Esophagus squamous epithelium (tissue), 5 donors: ENCODE measurements around the gene CDC25B. TPM values are rescaled to one million over a fixed set of nuclear protein-coding genes. Genes with fewer than 3 reads are reported as not detected.

Experiments
- DNase-seq: peaks from one replicate; lab custom pipeline; 2025; lab: John Stamatoyannopoulos, UW
- H3K27ac ChIP-seq, 4 donors: fragments of 200-600 bp; sonication (generic); one replicate each; pipeline ENCODE4 v1.5.1; 2016 to 2019; ENCODE audit warnings: mild to moderate bottlenecking in 1 of 4
- H3K27me3 ChIP-seq, 4 donors: fragments of 200-600 bp; sonication (generic); 1 replicate in 3 of 4; 2 replicates in 1 of 4; pipeline versions ENCODE4 v1.5.1 to v1.6.0; 2017 to 2021; ENCODE audit warnings: antibody characterized with exemption in 1 of 4
- H3K36me3 ChIP-seq, 3 donors: fragments of 200-600 bp; sonication (generic); one replicate each; pipeline ENCODE4 v1.5.1; 2016 to 2019
- H3K4me1 ChIP-seq, 3 donors: fragments of 200-600 bp; sonication (generic); one replicate each; pipeline ENCODE4 v1.5.1; 2017 to 2019
- H3K4me3 ChIP-seq, 4 donors: fragments of 200-600 bp; sonication (generic); 1 replicate in 3 of 4; 2 replicates in 1 of 4; pipeline ENCODE4 v1.5.1; 2016 to 2019; ENCODE audit warnings: mild to moderate bottlenecking in 2 of 4, moderate library complexity in 1 of 4
- H3K9me3 ChIP-seq, 3 donors: fragments of 200-600 bp; sonication (generic); one replicate each; pipeline ENCODE4 v1.5.1; 2016 to 2019
- POLR2A ChIP-seq, 4 donors: fragments of 450-650 bp; IDR thresholded peaks; one replicate each; pipeline ENCODE4 v1.6.1; 2017; ENCODE audit warnings: antibody characterized with exemption in 4 of 4, mild to moderate bottlenecking in 4 of 4, moderate library complexity in 3 of 4
- WGBS, 2 donors: methylation state at CpG; one replicate each; pipeline ENCODE4 v1.1.5; 2018; 5-methylcytosine and 5-hydroxymethylcytosine counted together
- intact Hi-C: fragments of 100-400 bp; cut with DNase I; formaldehyde crosslinking; loops from one replicate; pipeline ENCODE4 v1.15.0; 2022
- total RNA-seq, 4 donors: library from RNA; depleted of rRNA; stranded (reverse); fragments of >200 nt; gene quantifications; one replicate each; pipeline ENCODE4 v1.1.0, GENCODE V29; 2016
- TF ChIP-seq, protein P1 (sequence below), 6 experiments: fragments of 450-650 bp in 4 of 6; fragments of 200-600 bp in 2 of 6; sonication (generic) in 2 of 6; IDR thresholded peaks; one replicate each; pipeline ENCODE4 v1.5.1; 2016 to 2019; ENCODE audit warnings: antibody characterized with exemption in 6 of 6, mild to moderate bottlenecking in 4 of 6, moderate library complexity in 4 of 6
- donor health status: DM: yes; HTN: yes; CAD: no.

The CDC25B gene
- total RNA-seq, 4 donors from 2014 or later: 15.6 to 26.2 (median 18.1) TPM

DNA sequence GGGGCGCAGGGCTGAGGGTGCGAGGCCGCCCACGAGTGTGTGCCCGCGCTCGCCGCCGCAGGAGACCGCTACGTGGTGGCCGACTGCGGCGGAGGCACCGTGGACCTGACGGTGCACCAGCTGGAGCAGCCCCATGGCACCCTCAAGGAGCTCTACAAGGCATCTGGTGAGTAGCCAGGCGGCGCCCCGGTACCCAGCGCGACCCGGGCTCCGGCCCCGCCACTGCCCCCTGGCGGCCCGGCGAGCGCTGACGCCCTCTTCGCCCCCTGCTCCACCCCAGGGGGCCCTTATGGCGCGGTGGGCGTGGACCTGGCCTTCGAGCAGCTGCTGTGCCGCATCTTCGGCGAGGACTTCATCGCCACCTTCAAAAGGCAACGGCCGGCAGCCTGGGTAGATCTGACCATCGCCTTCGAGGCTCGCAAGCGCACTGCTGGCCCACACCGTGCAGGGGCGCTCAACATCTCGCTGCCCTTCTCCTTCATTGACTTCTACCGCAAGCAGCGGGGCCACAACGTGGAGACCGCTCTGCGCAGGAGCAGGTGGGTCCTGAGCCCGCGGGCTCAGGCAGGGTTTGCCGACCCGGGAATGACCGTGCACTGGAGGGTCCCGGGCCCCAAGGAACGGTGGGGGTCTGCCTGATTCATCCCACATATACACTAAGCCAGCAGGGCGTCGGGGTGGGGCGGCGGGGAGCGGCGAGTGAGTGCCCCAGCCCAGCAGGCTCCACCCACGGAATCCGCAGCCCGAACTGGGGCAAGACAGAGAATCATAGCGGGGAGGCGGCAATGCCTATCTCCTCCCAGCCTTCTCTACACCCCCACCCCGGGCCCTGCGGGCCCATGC is 46.2 kb upstream of the CDC25B start:
- Histone ChIP-seq H3K9me3 (no peaks in the 10 kb centered on the region), H3K27me3 (peaks cover 0 to 55% (median 0%) of the 10 kb centered on the region in 4 donors), H3K27ac (no peak overlapping the region), H3K4me1 (peaks cover 4 to 42% (median 9%) of the 10 kb centered on the region in 3 donors), H3K4me3 (peak overlapping the region in 2 of 4 donors; percentile 15 to 31), H3K36me3 (peaks cover 0 to 41% (median 0%) of the 10 kb centered on the region in 3 donors)
- intact Hi-C loops: no loop called here
- 27 to 41% methylated on average over 3 to 13 of the region's 72 CpGs for WGBS, 2 donors
- DNase-seq: no peak
- no peak for TF ChIP-seq POLR2A (IDR thresholded peaks at IDR 0.05)
- TF ChIP-seq, protein P1, sequence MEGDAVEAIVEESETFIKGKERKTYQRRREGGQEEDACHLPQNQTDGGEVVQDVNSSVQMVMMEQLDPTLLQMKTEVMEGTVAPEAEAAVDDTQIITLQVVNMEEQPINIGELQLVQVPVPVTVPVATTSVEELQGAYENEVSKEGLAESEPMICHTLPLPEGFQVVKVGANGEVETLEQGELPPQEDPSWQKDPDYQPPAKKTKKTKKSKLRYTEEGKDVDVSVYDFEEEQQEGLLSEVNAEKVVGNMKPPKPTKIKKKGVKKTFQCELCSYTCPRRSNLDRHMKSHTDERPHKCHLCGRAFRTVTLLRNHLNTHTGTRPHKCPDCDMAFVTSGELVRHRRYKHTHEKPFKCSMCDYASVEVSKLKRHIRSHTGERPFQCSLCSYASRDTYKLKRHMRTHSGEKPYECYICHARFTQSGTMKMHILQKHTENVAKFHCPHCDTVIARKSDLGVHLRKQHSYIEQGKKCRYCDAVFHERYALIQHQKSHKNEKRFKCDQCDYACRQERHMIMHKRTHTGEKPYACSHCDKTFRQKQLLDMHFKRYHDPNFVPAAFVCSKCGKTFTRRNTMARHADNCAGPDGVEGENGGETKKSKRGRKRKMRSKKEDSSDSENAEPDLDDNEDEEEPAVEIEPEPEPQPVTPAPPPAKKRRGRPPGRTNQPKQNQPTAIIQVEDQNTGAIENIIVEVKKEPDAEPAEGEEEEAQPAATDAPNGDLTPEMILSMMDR (IDR thresholded peaks at IDR 0.05): peak; percentile 30 to 75 (median 59)

DNA sequence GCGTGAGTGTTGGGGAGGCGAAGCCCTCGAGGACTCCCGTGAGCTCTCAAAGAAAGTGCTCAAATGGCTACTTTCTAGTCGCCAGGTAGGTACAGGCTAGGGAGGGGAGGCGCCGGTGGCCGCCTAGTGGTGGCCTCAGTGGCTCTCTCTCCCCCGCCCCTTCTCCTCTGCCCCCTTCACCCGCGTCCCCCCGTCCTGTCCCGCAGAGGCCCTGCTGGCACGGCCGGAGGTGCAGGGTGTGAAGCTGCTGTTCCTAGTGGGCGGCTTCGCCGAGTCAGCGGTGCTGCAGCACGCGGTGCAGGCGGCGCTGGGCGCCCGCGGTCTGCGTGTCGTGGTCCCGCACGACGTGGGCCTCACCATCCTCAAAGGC is 44.8 kb upstream of the CDC25B start:
- Histone ChIP-seq H3K36me3 (peaks cover 0 to 55% (median 1%) of the 10 kb centered on the region in 3 donors), H3K4me3 (peak overlapping the region; percentile 33 to 64 (median 44)), H3K27ac (no peak overlapping the region), H3K4me1 (peaks cover 4 to 34% (median 8%) of the 10 kb centered on the region in 3 donors), H3K27me3 (peaks cover 0 to 44% (median 0%) of the 10 kb centered on the region in 4 donors), H3K9me3 (no peaks in the 10 kb centered on the region)
- intact Hi-C loops: no loop called here
- no peak for TF ChIP-seq POLR2A (IDR thresholded peaks at IDR 0.05)
- TF ChIP-seq, protein P1 (IDR thresholded peaks at IDR 0.05): no peak
- no peak for DNase-seq
- 72 to 80% methylated on average over 7 to 24 of the region's 31 CpGs for WGBS, 2 donors

DNA sequence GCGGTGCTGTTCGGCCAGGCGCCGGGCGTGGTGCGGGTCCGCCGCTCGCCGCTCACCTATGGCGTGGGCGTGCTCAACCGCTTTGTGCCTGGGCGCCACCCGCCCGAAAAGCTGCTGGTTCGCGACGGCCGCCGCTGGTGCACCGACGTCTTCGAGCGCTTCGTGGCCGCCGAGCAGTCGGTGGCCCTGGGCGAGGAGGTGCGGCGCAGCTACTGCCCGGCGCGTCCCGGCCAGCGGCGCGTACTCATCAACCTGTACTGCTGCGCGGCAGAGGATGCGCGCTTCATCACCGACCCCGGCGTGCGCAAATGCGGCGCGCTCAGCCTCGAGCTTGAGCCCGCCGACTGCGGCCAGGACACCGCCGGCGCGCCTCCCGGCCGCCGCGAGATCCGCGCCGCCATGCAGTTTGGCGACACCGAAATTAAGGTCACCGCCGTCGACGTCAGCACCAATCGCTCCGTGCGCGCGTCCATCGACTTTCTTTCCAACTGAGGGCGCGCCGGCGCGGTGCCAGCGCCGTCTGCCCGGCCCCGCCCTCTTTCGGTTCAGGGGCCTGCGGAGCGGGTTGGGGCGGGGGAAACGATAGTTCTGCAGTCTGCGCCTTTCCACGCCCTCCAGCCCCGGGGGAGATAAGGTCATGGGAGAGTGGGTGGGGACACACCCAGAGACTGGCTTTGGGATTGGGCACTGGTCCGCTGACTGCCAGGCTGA is 44.3 kb upstream of the CDC25B start:
- Histone ChIP-seq H3K36me3 (peaks cover 0 to 58% (median 3%) of the 10 kb centered on the region in 3 donors), H3K4me1 (peaks cover 4 to 34% (median 8%) of the 10 kb centered on the region in 3 donors), H3K9me3 (no peaks in the 10 kb centered on the region), H3K27me3 (peaks cover 0 to 44% (median 0%) of the 10 kb centered on the region in 4 donors), H3K4me3 (peak overlapping the region; percentile 33 to 64 (median 44)), H3K27ac (peak overlapping the region in 2 of 4 donors; percentile 22 to 44)
- WGBS, 2 donors: 20 to 89% methylated on average over 1 to 19 of the region's 95 CpGs
- intact Hi-C loops: no loop called here
- TF ChIP-seq POLR2A (IDR thresholded peaks at IDR 0.05): no peak
- TF ChIP-seq, protein P1 (IDR thresholded peaks at IDR 0.05): no peak
- no peak for DNase-seq

DNA sequence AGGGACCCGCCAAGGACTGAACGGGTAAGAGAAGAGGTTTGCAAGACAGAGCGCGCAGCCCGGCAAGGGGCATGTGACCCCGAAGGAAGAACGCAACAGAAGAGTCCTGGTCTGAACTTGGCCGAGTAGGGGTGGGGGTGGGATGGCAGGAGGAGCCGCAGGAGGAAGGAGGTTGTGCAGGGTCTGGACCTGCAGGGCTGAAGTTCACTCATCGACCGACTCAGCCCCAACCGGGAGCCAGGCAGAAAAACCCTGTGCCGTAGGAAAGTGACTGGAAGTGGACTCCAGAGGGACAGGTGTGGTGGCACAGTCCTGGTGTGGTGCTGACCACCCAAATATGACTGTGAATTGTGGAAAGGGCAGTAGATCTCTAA is 43.7 kb upstream of the CDC25B start:
- Histone ChIP-seq H3K36me3 (peaks cover 0 to 55% (median 3%) of the 10 kb centered on the region in 3 donors), H3K9me3 (no peaks in the 10 kb centered on the region), H3K4me3 (peak overlapping the region; percentile 33 to 64 (median 44)), H3K4me1 (peaks cover 4 to 34% (median 8%) of the 10 kb centered on the region in 3 donors), H3K27me3 (peaks cover 0 to 42% (median 0%) of the 10 kb centered on the region in 4 donors), H3K27ac (peak overlapping the region in 2 of 4 donors; percentile 22 to 44)
- TF ChIP-seq, protein P1 (IDR thresholded peaks at IDR 0.05): no peak
- TF ChIP-seq POLR2A (IDR thresholded peaks at IDR 0.05): no peak
- intact Hi-C loops: no loop called here
- 31 to 33% methylated on average over 8 to 13 of the region's 13 CpGs for WGBS, 2 donors
- no peak for DNase-seq
